ENCODE data around the gene FOXC2.

The FOXC2 gene

GRCh38 chr16:86566601-86566965 lies at the start of gene FOXC2:
Gene FOXC2 (plus strand): TSS chr16:86566829. CDS start chr16:86567336, 507 bp downstream.
- peak; percentile 46 for DNase-seq

DNA sequence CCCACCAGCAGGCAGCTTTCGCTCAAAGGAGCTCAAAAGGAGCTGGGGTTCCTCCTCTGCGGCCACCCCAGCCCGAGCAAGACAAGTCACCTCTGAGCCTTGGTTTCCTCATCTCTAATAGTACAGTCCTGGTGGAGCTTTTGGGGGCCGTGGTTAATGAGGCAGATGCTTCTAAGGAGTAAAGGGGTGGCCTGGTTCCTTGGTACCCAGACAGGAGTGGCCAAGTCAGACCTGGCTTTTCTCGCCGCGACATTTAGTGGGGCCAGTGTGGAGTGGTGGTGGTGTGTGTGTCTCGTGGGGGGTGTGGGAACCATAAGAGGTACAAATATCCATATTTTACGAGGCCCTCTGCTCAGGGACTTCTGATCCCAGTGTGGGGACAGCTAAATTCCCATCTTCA lies 49.6 kb upstream of the FOXC2 start:
- no peak for DNase-seq

- no peak for DNase-seq
These were observed 48.9 kb upstream of the FOXC2 start for GRCh38 chr16:86517652-86518258.

- no peak for DNase-seq
These were observed 47.5 kb upstream of the FOXC2 start for GRCh38 chr16:86519007-86519648.

- DNase-seq: peak; percentile 51
These were observed 46.8 kb upstream of the FOXC2 start for GRCh38 chr16:86519649-86520316.

DNA sequence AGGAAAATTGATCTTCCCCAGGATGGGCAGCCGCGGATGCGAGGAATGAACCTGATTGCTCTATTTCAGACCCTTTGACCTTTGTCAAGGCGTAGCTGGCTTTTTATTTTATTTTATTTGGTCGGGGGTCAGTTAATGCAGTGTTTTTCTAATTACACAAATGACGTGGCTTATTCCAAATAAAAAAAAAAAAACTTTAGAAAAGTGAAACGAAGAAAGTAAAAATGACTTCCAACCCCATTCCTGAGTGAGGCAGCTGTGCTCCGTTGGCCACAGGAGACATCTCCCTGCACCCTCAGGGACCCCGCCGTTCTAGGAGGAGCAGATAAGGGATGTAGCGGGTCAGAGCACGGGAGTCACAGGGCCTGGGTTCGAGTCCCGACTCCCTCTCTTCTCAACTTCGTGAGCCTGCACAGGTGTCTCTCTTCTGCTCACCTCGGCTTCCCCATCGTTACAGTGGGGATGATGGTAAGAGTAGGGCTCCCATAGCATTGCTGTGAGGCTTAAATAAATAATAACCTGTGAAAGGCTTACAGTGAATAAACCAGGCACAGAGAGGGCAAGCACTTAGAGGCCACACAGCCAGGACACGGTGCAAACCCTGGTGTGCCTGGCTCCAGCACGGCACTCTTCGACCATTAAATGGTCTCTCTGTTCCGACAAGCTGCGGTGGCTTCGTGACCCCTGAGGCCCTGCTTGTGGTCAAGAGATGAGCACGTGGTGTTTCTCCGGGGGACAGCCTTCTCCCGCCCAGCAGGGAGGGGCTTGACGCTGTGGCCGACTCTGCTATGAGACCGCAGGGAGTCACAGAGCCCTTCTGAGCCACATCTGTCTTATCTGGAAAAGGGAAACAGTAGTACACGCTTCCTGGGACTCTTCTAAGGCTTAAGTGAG lies 46.1 kb upstream of the FOXC2 start:
- DNase-seq: no peak

DNA sequence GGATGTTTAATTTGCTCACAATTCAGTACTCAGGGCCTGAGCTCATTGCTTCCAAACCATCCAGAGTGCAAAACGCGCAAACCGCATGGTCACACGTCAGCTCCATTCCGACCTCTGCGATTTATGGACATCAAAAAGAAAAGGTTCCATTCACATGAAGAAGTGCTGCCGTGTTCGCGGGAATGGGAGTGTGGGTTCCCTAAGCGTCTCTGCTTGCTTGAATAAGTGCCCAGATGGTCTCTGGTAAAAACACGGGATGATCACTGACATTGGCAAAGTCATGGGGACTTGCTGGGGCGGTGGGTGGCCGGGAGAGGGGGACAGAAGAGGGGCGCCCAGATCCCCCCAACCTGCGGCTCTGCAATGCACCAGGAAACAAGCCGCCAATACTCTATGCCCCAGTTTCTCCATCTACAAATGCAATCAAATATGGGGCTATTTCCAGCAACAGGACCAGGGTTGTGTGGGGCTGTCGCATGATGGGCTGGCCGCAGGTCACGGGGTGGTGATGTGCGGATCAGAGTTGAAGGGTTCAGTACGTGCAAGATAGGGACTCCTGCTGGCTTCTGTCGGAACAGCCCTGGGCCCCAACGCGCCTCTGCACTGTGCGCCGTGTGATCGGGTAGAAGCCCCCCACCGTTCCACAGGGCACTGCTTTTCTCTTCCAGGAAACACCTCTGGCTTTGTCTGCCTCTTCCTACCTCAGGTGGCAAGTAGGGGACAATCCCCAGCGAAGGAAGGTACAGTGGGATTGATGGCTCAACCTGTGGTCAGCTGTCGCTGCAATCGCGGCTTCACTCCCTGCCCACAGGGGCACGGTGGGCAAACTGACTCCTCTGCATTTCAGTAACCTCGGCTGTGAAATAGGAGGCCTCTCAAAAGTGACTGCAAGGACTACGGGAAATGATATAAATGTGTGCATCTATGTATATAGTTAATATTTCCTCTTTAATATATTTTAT lies 45.1 kb upstream of the FOXC2 start:
- no peak for DNase-seq

GRCh38 chr16:86522634-86523033 lies 44.0 kb upstream of the FOXC2 start:
- DNase-seq: no peak

- no peak for DNase-seq
These were observed 43.4 kb upstream of the FOXC2 start for GRCh38 chr16:86523166-86523740.

DNA sequence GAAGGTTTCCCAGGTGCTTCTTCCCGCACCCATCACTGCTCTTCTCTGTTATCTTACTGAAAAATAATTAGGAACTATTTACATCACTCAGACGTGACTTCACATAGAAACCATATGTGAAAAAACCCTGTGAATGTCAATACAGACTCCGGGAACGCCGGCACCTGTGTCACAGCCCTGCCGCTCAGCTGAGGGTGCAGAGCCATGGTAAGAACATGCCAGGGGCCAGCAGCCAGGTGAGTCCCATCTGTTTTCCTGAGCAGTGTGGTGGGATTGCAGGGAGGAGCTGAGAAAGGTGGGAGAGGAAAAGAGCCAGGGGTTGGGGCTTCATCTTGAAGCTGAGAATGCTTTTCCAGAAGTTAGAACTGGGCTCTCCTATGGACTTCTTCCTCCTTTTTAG lies 42.6 kb upstream of the FOXC2 start:
- no peak for DNase-seq

GRCh38 chr16:86525696-86526095 lies 40.9 kb upstream of the FOXC2 start:
- DNase-seq: no peak

DNA sequence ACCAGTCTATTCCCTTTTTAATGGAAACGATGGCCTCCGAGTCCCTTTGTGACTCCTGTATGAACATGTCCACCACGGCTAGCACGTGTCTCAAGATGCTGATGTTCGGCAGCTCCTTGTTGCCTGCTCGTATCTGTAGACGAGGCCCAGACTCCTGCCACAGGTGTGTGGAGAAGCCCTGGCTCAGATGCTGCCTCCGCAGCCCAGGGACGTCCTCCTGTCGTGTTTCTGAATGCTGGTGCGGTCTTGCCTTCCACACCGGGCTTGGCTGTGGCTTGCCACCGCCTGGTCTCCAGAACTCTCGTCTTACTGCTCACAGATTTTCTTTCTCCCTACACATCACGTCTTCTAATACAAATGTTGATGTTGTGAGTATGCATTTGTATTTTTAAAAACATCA lies 39.3 kb upstream of the FOXC2 start:
- DNase-seq: no peak

DNA sequence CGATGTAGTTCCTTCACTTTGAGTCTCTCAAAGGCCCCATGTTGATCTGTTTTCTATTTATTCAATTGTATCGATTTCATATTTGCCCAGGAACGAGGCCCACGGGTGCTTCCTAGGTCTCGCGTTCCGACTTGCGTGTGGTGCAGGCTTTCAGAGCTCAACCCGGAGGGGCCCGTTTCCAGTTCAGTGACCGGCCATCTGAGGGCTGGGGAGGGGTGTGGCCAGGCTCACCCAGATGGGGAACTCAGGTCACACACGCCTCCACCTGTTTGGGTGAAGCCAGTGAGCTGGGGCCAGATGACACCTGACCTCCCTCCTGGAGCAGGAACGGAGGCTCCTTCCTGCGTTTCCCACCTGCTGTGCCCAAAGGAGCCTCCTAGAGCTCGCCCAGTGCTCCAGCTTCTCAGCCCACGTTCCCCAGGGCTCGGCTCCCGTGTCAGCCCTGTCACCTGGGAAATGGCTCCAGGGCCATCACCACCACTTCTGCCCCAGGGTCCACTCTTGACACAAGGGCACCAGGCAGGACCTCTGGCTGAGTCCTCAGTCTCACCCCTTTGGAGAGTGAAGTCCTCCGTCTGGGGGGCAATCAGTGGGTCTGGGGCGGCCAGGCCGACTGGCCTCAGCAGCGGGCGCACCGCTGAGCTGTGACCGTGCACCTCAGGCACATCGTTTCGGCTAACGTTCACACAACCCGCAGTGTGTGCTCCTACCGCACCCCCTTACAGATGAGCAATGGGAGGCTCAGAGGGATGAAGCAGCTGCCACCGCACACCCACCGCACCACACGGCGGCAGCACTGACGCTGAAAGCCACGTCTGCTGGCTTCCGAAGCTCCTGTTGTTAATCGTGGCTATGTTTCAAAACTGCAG lies 38.3 kb upstream of the FOXC2 start:
- DNase-seq: no peak

DNA sequence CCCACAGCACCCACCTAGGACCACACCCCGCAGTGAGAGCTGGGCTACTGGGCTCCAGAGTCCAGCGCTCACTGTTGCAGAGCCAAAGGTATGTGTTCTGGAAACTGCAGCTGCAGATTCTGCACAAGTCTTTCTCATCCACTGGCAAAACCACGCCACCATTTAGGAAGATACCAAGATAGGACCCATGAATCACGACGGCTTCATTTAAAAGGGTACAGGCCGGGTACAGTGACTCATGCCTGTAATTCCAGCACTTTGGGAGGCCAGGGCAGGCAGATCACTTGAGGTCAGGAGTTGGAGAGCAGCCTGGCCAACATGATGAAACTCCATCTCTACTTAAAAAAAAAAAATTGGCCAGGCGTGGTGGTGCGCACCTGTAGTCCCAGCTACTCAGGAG lies 37.5 kb upstream of the FOXC2 start:
- DNase-seq: no peak

DNA sequence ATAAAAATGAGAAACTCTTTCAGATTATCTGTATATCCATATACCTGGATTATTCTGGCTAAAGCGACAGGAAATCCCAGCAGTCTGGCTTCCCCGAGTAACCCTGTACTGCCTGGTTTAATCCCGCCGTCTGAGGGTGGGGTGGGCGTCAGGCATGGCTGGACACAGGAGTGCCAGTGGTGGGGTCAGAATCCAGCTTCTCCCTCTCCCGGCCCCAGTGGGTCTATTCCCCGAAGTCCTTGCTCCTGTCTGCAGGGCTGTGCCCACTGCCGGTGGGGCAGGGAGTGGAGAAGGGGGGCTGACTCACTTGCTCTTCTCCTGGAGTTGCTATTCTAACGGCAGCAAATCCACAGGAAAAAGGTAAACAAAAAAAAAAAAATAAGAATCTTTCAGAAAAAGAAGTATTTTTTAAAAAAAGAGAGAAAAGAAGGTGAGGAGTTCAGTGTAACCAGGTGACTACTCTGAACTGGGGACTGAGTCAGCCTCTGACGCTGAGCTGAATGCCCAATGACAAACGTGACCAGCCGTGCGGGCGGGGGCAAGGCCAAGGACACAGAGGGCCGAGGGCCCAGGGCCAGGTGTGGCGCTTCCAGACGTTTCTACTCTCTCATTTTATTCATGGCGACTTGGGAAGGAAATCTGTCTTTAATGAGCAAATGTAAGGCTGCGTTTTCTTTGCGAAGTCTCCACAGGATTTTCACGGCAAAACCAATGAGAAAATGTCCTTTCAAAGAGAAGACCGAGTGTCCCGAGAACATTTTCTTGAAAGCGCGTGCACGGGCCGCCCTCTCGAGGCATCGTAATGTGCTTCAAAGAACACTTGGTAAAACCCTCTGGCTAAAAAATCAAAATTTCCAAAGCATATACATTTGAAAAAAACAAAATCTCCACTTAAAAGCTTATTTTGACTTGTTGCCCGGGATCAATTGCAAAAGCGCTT lies 36.1 kb upstream of the FOXC2 start:
- no peak for DNase-seq

DNA sequence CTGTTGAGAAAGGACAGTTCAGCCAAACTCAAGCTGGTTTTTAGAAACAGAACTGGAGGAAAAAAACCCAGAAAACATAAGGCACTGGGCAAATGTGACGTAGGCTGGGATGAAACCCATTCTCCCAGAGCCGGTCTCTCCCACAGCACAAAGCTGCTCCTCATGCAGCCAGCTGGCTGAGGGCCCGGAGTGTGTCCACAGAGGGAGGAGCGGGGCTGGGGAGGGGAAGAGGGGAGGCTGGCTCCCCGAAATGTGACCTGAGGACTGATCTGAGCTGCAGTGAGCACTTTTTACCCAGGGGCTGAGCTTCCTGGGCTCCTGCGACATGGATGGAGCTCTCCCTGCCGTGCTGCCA lies 35.5 kb upstream of the FOXC2 start:
- no peak for DNase-seq

DNA sequence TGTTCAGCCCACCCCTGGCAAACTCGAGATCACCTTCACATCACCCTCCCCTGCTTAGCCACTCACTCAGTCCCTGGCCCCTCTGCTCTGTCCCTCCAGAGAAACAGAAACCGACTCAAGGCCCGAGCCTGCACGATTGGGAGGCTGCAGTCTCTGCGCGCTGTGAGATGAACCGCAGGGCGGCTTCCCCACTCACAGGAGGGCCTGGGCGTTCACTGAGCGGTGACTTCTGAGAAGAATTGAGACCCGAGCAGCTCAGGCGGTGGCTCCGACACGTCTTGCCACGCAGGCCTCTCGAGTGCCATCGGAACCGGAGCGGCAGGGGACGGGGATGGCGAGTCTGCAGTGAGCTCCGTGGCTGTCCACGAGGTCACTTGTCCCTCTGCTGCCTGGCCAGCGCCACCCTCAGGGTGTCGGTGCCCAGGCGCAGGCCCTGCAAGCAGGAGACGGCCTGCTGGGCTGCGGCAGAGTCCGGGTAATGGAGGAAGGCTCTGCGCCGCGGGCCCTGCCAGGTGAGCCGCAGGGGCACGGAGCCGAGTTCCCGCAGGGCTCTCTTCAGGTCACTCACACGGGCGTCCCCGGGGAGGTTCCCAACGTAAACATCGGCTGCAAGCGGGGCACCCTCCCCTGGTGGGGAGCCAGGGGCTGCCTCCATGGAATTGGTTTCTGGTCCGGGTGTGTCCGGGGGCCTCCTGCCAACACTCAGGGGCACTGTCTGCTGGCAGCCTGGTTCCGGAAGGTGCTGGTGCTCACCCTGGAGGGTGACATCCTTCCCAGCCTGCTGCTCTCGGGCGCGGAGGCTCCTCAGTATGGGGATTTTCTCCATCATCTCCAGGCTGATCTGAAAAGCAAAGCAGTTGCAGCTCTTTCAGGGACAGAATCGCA lies 34.7 kb upstream of the FOXC2 start:
- DNase-seq: no peak

DNA sequence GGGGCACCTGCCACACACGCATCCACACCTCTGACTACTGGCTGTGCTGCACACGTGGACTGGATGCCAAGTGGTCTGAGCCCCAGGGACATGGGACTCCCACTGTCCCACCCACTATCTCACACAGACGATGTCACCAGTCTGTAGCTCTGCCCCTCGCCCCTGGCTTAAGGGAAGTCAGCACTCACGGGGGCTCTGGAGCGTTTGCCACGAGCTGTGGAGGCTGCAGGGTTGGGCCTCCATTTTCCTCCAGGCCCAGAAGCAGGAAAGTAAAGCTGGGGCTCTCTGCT lies 34.2 kb upstream of the FOXC2 start:
- DNase-seq: no peak

- no peak for DNase-seq
These were observed 33.6 kb upstream of the FOXC2 start for GRCh38 chr16:86533076-86533475.

Data from stimulated activated naive CD4-positive, alpha-beta T cell treated with Interleukin-2 at 50 U/mL for 16 hours (primary cell).